Measurements from ENCODE around the gene CEP43.

- TF ChIP-seq GATA2 (IDR thresholded peaks at IDR 0.05; ENCODE audit: low read depth, low read length) (no peak), GATA3 (IDR thresholded peaks at IDR 0.05; ENCODE audit: low read depth, low read length) (no peak)
Observed at GRCh38 chr6:167013067-167013466, 13.9 kb downstream of the CEP43 start.
